ENCODE data around the gene RNF183. TPM values are rescaled to one million over a fixed set of nuclear protein-coding genes. Genes with fewer than 3 reads are reported as not detected.

RNF183 gene
- total RNA-seq, 1 experiment from 2014 or later = 1.5 TPM

- intact Hi-C loops (cut with micrococcal nuclease; ENCODE audit: unreplicated experiment) = no loop called here
- Histone ChIP-seq H3K4me3 (ENCODE audit: low read depth, low read length) (no peak overlapping the region), H3K4me1 (no peaks in the 10 kb centered on the region), H3K36me3 (ENCODE audit: control insufficient read depth, insufficient read depth, low read length) (no peaks in the 10 kb centered on the region), H3K27me3 (replicated peaks; ENCODE audit: control insufficient read depth, insufficient read depth, low read length) (no peaks in the 10 kb centered on the region), H3K9me3 (no peaks in the 10 kb centered on the region)
- BruUV-seq (replicated peaks) = TSS peak; percentile 52
- H3K36me3 Mint-ChIP-seq (ENCODE audit: insufficient read depth, unreplicated experiment) = no peaks in the 10 kb centered on the region
- DNase-seq = no peak
- H3K27me3 Mint-ChIP-seq (ENCODE audit: insufficient read depth, unreplicated experiment) = no peaks in the 10 kb centered on the region
- peaks cover 12% of the 10 kb centered on the region for H3K4me1 Mint-ChIP-seq (ENCODE audit: low read depth, unreplicated experiment)
- peak overlapping the region; percentile 72 for H3K4me3 Mint-ChIP-seq (ENCODE audit: unreplicated experiment)
- POLR2A ChIA-PET = no interaction called here
- H3K9me3 Mint-ChIP-seq (ENCODE audit: unreplicated experiment) = no peaks in the 10 kb centered on the region
- TF ChIP-seq CTCF (IDR thresholded peaks at IDR 0.05; ENCODE audit: insufficient read depth in 1 of 2, low read depth in 1 of 2, low read length in 1 of 2, severe bottlenecking in 1 of 2, unreplicated experiment in 1 of 2) = no peak
- H3K27ac Mint-ChIP-seq (ENCODE audit: unreplicated experiment) = no peak overlapping the region
- CTCF ChIA-PET = no interaction called here
Observed at GRCh38 chr9:113350937-113351336, 47.8 kb upstream of the RNF183 start.

GRCh38 chr9:113350107-113350661, 47.0 kb upstream of the RNF183 start:
- no peaks in the 10 kb centered on the region for H3K27me3 ChIP-seq (replicated peaks; ENCODE audit: control insufficient read depth, insufficient read depth, low read length)
- H3K4me1 Mint-ChIP-seq (ENCODE audit: low read depth, unreplicated experiment) = peaks cover 12% of the 10 kb centered on the region
- no peaks in the 10 kb centered on the region for H3K4me1 ChIP-seq
- H3K36me3 Mint-ChIP-seq (ENCODE audit: insufficient read depth, unreplicated experiment) = no peaks in the 10 kb centered on the region
- TF ChIP-seq CTCF (IDR thresholded peaks at IDR 0.05; ENCODE audit: insufficient read depth in 1 of 2, low read depth in 1 of 2, low read length in 1 of 2, severe bottlenecking in 1 of 2, unreplicated experiment in 1 of 2) = no peak
- H3K9me3 ChIP-seq = no peaks in the 10 kb centered on the region
- peak overlapping the region; percentile 85 for H3K4me3 ChIP-seq (ENCODE audit: low read depth, low read length)
- no peaks in the 10 kb centered on the region for H3K36me3 ChIP-seq (ENCODE audit: control insufficient read depth, insufficient read depth, low read length)
- H3K27me3 Mint-ChIP-seq (ENCODE audit: insufficient read depth, unreplicated experiment) = no peaks in the 10 kb centered on the region
- H3K27ac Mint-ChIP-seq (ENCODE audit: unreplicated experiment) = no peak overlapping the region
- CTCF ChIA-PET = interaction anchor here (1.3 to 1.6 kb wide), 2 partner anchors 26 to 75 kb away, joined by 5 to 6 read pairs; partner anchors contain the start of genes CDC26, HDHD3 and PRPF4
- no peak for DNase-seq
- H3K4me3 Mint-ChIP-seq (ENCODE audit: unreplicated experiment) = peak overlapping the region; percentile 72
- no TSS peak for BruUV-seq (replicated peaks)
- no peaks in the 10 kb centered on the region for H3K9me3 Mint-ChIP-seq (ENCODE audit: unreplicated experiment)
- intact Hi-C loops (cut with micrococcal nuclease; ENCODE audit: unreplicated experiment) = no loop called here
- POLR2A ChIA-PET = interaction anchor here (1.0 to 2.1 kb wide), 4 partner anchors 10 to 75 kb away, joined by 5 to 10 read pairs (median 8); partner anchors contain the start of genes C9orf43, CDC26, POLE3 and PRPF4

GRCh38 chr9:113349445-113350094, 46.4 kb upstream of the RNF183 start, which contains the start of gene BSPRY:
Gene BSPRY, plus strand, starts transcription at chr9:113349541. Its CDS starts 39 bp downstream, at chr9:113349580.
- H3K9me3 ChIP-seq = no peaks in the 10 kb centered on the region
- peak in 1 of 2 experiments; percentile 69 for DNase-seq
- Mint-ChIP-seq H3K4me3 (ENCODE audit: unreplicated experiment) (peak within 1 kb of the TSS; percentile 72), H3K36me3 (ENCODE audit: insufficient read depth, unreplicated experiment) (no peaks in the 10 kb centered on the region), H3K9me3 (ENCODE audit: unreplicated experiment) (no peaks in the 10 kb centered on the region), H3K4me1 (ENCODE audit: low read depth, unreplicated experiment) (peaks cover 12% of the 10 kb centered on the region), H3K27ac (ENCODE audit: unreplicated experiment) (no peak within 1 kb of the TSS), H3K27me3 (ENCODE audit: insufficient read depth, unreplicated experiment) (no peaks in the 10 kb centered on the region)
- ChIA-PET CTCF (interaction anchor here (0.6 to 1.6 kb wide), 5 partner anchors 9 to 446 kb away, joined by 3 to 6 read pairs (median 5); partner anchors contain the start of genes CDC26, HDHD3 and PRPF4), POLR2A (interaction anchor here (1.0 to 2.1 kb wide), 4 partner anchors 9 to 74 kb away, joined by 5 to 10 read pairs (median 8); partner anchors contain the start of genes C9orf43, CDC26, POLE3 and PRPF4)
- H3K36me3 ChIP-seq (ENCODE audit: control insufficient read depth, insufficient read depth, low read length) = no peaks in the 10 kb centered on the region
- intact Hi-C loops (cut with micrococcal nuclease; ENCODE audit: unreplicated experiment) = loop anchor here (1.0 to 2.0 kb wide), 3 partner anchors 9 to 61 kb away; partner anchors contain the start of genes C9orf43, POLE3 and WDR31
- H3K27me3 ChIP-seq (replicated peaks; ENCODE audit: control insufficient read depth, insufficient read depth, low read length) = no peaks in the 10 kb centered on the region
- no peak for TF ChIP-seq CTCF (IDR thresholded peaks at IDR 0.05; ENCODE audit: insufficient read depth in 1 of 2, low read depth in 1 of 2, low read length in 1 of 2, severe bottlenecking in 1 of 2, unreplicated experiment in 1 of 2)
- no peaks in the 10 kb centered on the region for H3K4me1 ChIP-seq
- peak within 1 kb of the TSS; percentile 85 for H3K4me3 ChIP-seq (ENCODE audit: low read depth, low read length)
- BruUV-seq (replicated peaks) = no TSS peak
